Measurements from ENCODE around the gene ZWILCH.

Gene ZWILCH

GRCh38 chr15:66558271-66558670 is 53.1 kb downstream of the ZWILCH start:
- no peak for DNase-seq

- no peak for DNase-seq
Measured at GRCh38 chr15:66560856-66561525, 55.9 kb downstream of the ZWILCH start.

- no peak for DNase-seq
Measured at GRCh38 chr15:66563126-66563525, 58.0 kb downstream of the ZWILCH start.

- DNase-seq: no peak
Measured at GRCh38 chr15:66563566-66564110, 58.5 kb downstream of the ZWILCH start.

GRCh38 chr15:66564136-66565041 is 59.3 kb downstream of the ZWILCH start:
- DNase-seq: no peak

- DNase-seq: no peak
Measured at GRCh38 chr15:66565141-66565641, 60.1 kb downstream of the ZWILCH start.

GRCh38 chr15:66565741-66566144 is 60.6 kb downstream of the ZWILCH start, which contains the start of gene LCTL:
LCTL (minus strand) TSS chr15:66565998; CDS start chr15:66565365, 633 bp downstream.
- DNase-seq: no peak

GRCh38 chr15:66566963-66567531 is 61.9 kb downstream of the ZWILCH start:
- DNase-seq: peak; percentile 61

GRCh38 chr15:66567897-66568296 is 62.8 kb downstream of the ZWILCH start:
- no peak for DNase-seq

GRCh38 chr15:66569461-66570137 is 64.5 kb downstream of the ZWILCH start:
- DNase-seq: no peak

- no peak for DNase-seq
Measured at GRCh38 chr15:66570327-66570726, 65.2 kb downstream of the ZWILCH start.

GRCh38 chr15:66570842-66571478 is 65.8 kb downstream of the ZWILCH start:
- DNase-seq: no peak

GRCh38 chr15:66572146-66572545 is 67.0 kb downstream of the ZWILCH start:
- no peak for DNase-seq

- DNase-seq: no peak
Measured at GRCh38 chr15:66573348-66573718, 68.2 kb downstream of the ZWILCH start.

GRCh38 chr15:66573719-66574595 is 68.8 kb downstream of the ZWILCH start:
- DNase-seq: no peak

- DNase-seq: no peak
Measured at GRCh38 chr15:66574596-66574950, 69.4 kb downstream of the ZWILCH start.

- DNase-seq: peak; percentile 15
Measured at GRCh38 chr15:66578286-66578875, 73.3 kb downstream of the ZWILCH start.

GRCh38 chr15:66580643-66581042 is 75.5 kb downstream of the ZWILCH start:
- no peak for DNase-seq

- DNase-seq: no peak
Measured at GRCh38 chr15:66581972-66582537, 76.9 kb downstream of the ZWILCH start.

All from CD4-positive, alpha-beta T cell treated with Interleukin-4 for 4 hours (primary cell).